K562 (cell line): ENCODE results near the gene APOBEC3G. TPM values are rescaled to one million over a fixed set of nuclear protein-coding genes. Genes with fewer than 3 reads are reported as not detected.

Source experiments
- ATAC-seq: fragments of 200-7000 bp; cut with Tn5 transposase; 3 replicates; pipeline ENCODE4 v1.9.1; 2020; ENCODE audit warnings: moderate library complexity
- BruUV-seq: library from RNA; stranded (reverse); fragments of 400-500 nt; replicated peaks from 2 replicates; lab custom pipeline; 2021; lab: Mats Ljungman, UMichigan
- CTCF ChIA-PET: fragments of 300-600 bp; formaldehyde crosslinking; extraction: SDS; loops from one replicate; lab custom pipeline; 2021; ENCODE audit warnings: low intra/inter-chr PET ratio; lab: Yijun Ruan, JAX
- POLR2A ChIA-PET: fragments of 300-600, 350-650 bp; sonication (Branson Sonifier 250); formaldehyde crosslinking; extraction: SDS; loops from one replicate; lab custom pipeline; 2021; ENCODE audit warnings: antibody characterized with exemption, inconsistent platforms; lab: Yijun Ruan, JAX
- DNase-seq, 4 experiments: peaks; one replicate each; pipeline versions ENCODE4 v3.0.0 to v3.0.0-alpha.2; 2011 to 2018; ENCODE audit warnings: low spot score in 3 of 4, mixed read lengths in 3 of 4; ENCODE audit errors: extremely low read depth in 1 of 4
- FAIRE-seq: peaks from 2 replicates; lab custom pipeline; 2011; peaks lifted over from hg19 to GRCh38; lab: Jason Lieb, UNC
- H2AFZ ChIP-seq: 2 replicates; pipeline ENCODE4 v1.6.0; 2011; ENCODE audit warnings: low read depth, low read length, control low read depth, inconsistent platforms
- H3K27ac ChIP-seq: fragments of 200-600 bp; 3 replicates; pipeline ENCODE4 v1.8.0; 2011; ENCODE audit warnings: low read depth, mild to moderate bottlenecking, control low read depth, inconsistent platforms, low read length, moderate library complexity, mixed read lengths; ENCODE audit errors: extremely low read depth
- H3K27me3 ChIP-seq, 2 experiments: fragments of 300-600 bp in 1 of 2; 2 replicates in 1 of 2; 3 replicates in 1 of 2; pipeline versions ENCODE4 v1.6.0 to v1.8.0; 2011; ENCODE audit warnings: inconsistent platforms in 2 of 2, low read length in 2 of 2, mild to moderate bottlenecking in 1 of 2, mixed read lengths in 1 of 2, moderate library complexity in 1 of 2; ENCODE audit not compliant: control insufficient read depth in 2 of 2, insufficient read depth in 2 of 2
- H3K36me3 ChIP-seq: fragments of 300-600 bp; 3 replicates; pipeline ENCODE4 v1.8.0; 2011; ENCODE audit warnings: mild to moderate bottlenecking, low read length, inconsistent platforms; ENCODE audit not compliant: control insufficient read depth, insufficient read depth
- H3K4me1 ChIP-seq, 2 experiments: fragments of 200-600 bp in 1 of 2; replicated peaks in 1 of 2; 2 replicates in 1 of 2; 3 replicates in 1 of 2; pipeline versions ENCODE4 v1.5.1 to v1.8.0; 2011; ENCODE audit warnings: inconsistent platforms in 2 of 2, low read length in 2 of 2, mild to moderate bottlenecking in 1 of 2, mixed read lengths in 1 of 2, moderate library complexity in 1 of 2; ENCODE audit not compliant: control insufficient read depth in 2 of 2, insufficient read depth in 2 of 2
- H3K4me2 ChIP-seq: 2 replicates; pipeline ENCODE4 v1.6.1; 2011; ENCODE audit warnings: low read length, control low read depth, inconsistent platforms, mixed read lengths; ENCODE audit not compliant: insufficient read depth
- H3K4me3 ChIP-seq: fragments of 200-600 bp; sonication (generic), shearing (Covaris generic); 2 replicates; pipeline ENCODE4 v1.5.1; 2016; ENCODE audit warnings: control low read depth, inconsistent platforms
- H3K79me2 ChIP-seq: fragments of 200-600 bp; 3 replicates; pipeline ENCODE4 v1.8.0; 2011; ENCODE audit warnings: low read length, inconsistent platforms; ENCODE audit not compliant: control insufficient read depth, insufficient read depth
- H3K9ac ChIP-seq, 2 experiments: 2 replicates each; pipeline versions ENCODE4 v1.6.0 to v1.6.1; 2011; ENCODE audit warnings: low read depth in 2 of 2, low read length in 2 of 2, control low read depth in 1 of 2, inconsistent platforms in 1 of 2, mild to moderate bottlenecking in 1 of 2, mixed read lengths in 1 of 2; ENCODE audit not compliant: insufficient read depth in 1 of 2
- H3K9me1 ChIP-seq: one replicate; pipeline ENCODE4 v1.6.0; 2011; ENCODE audit warnings: inconsistent platforms, mild to moderate bottlenecking, low read length, moderate library complexity; ENCODE audit not compliant: control insufficient read depth, insufficient read depth
- H3K9me3 ChIP-seq: replicated peaks from 2 replicates; pipeline ENCODE4 v1.5.1; 2011; ENCODE audit warnings: low read depth, low read length, inconsistent platforms; ENCODE audit not compliant: control insufficient read depth, insufficient read depth
- H4K20me1 ChIP-seq: replicated peaks from 2 replicates; pipeline ENCODE4 v1.6.1; 2011; ENCODE audit warnings: low read length, inconsistent platforms, mixed read lengths; ENCODE audit not compliant: control insufficient read depth, insufficient read depth
- CBFB ChIP-seq: sonication (generic); formaldehyde crosslinking; IDR thresholded peaks from 2 replicates; pipeline ENCODE4 v1.4.0; 2020; ENCODE audit warnings: mild to moderate bottlenecking, missing genetic modification reagents
- CHD2 ChIP-seq: IDR thresholded peaks from 2 replicates; pipeline ENCODE4 v1.6.1; 2011; ENCODE audit warnings: low read depth, low read length
- MYNN ChIP-seq, 2 experiments: sonication (generic); formaldehyde crosslinking in 1 of 2; IDR thresholded peaks; 2 replicates each; pipeline versions ENCODE4 v1.5.0 to v1.6.1; 2016 to 2020; ENCODE audit warnings: antibody characterized with exemption in 1 of 2, missing genetic modification reagents in 1 of 2
- NRF1 ChIP-seq, 2 experiments: fragments of 450-650 bp; IDR thresholded peaks in 1 of 2; conservative IDR thresholded peaks in 1 of 2; 2 replicates each; pipeline ENCODE4 v1.6.1; 2014; ENCODE audit warnings: mild to moderate bottlenecking in 2 of 2
- SIN3A ChIP-seq, 2 experiments: fragments of 150-350 bp in 1 of 2; IDR thresholded peaks; 2 replicates each; pipeline ENCODE4 v1.6.1; 2011 to 2016; ENCODE audit warnings: borderline replicate concordance in 2 of 2, low read depth in 2 of 2, low read length in 2 of 2, mild to moderate bottlenecking in 2 of 2, moderate library complexity in 2 of 2; ENCODE audit not compliant: control insufficient read depth in 1 of 2
- ZNF212 ChIP-seq: fragments of 450-650 bp; formaldehyde crosslinking; IDR thresholded peaks from 2 replicates; pipeline ENCODE4 v1.4.0; 2020; ENCODE audit warnings: mild to moderate bottlenecking
- ZNF347 ChIP-seq: fragments of 450-650 bp; formaldehyde crosslinking; IDR thresholded peaks from 2 replicates; pipeline ENCODE4 v1.4.0; 2020; ENCODE audit warnings: low read depth, mild to moderate bottlenecking, moderate library complexity
- WGBS: fragments of 100-300 bp; shearing (Covaris generic); methylation state at CpG from one replicate; pipeline ENCODE4 v1.1.6; 2016; ENCODE audit warnings: low coverage, mixed read lengths; ENCODE audit not compliant: insufficient coverage; ENCODE audit errors: missing lambda C conversion rate; 5-methylcytosine and 5-hydroxymethylcytosine counted together
- in situ Hi-C: fragments of 300-500 bp; cut with MboI; formaldehyde crosslinking; loops from 4 replicates; pipeline ENCODE4 v1.15.0; 2018; ENCODE audit warnings: inconsistent platforms, mixed read lengths
- intact Hi-C: fragments of 100-400 bp; cut with micrococcal nuclease; formaldehyde crosslinking; loops from 2 replicates; pipeline ENCODE4 v1.14.2; 2022
- polyA plus RNA-seq, 8 experiments: library from polyadenylated mRNA; depleted of rRNA in 4 of 8; stranded (reverse) in 5 of 8; unstranded in 3 of 8; fragments of >200 nt; fragmentation: Nextera tagmentation in 2 of 8; fragmentation: Illumina TruSeq in 1 of 8; extraction: Ambion mirVana in 2 of 8; extraction: Trizol in 1 of 8; gene quantifications; 2 replicates each; pipeline versions ENCODE4 v1.2.1 to v1.2.3, GENCODE V29; 2011 to 2014; ENCODE audit warnings: inconsistent platforms in 1 of 8, missing spikeins in 1 of 8
- total RNA-seq, 7 experiments: library from RNA; depleted of rRNA in 6 of 7; stranded (reverse); fragments of >200 nt in 6 of 7; fragmentation: Illumina TruSeq in 2 of 7; extraction: Trizol in 2 of 7; gene quantifications; 2 replicates each; pipeline versions ENCODE4 v1.2.1 to v1.2.3, GENCODE V29; 2011 to 2021; ENCODE audit warnings: low replicate concordance in 1 of 7
- TF ChIP-seq, protein P1 (sequence below): fragments of 450-650 bp; formaldehyde crosslinking; IDR thresholded peaks from 2 replicates; pipeline ENCODE4 v1.4.0; 2020; ENCODE audit warnings: mild to moderate bottlenecking, moderate library complexity
- TF ChIP-seq, protein P2 (sequence below): fragments of 450-650 bp; IDR thresholded peaks from 2 replicates; pipeline ENCODE4 v1.6.1; 2018; ENCODE audit warnings: mild to moderate bottlenecking, low read depth; ENCODE audit not compliant: partially characterized antibody
- TF ChIP-seq, protein P3 (sequence below): fragments of 250-450 bp; sonication (Bioruptor Pico); IDR thresholded peaks from 2 replicates; pipeline ENCODE4 v1.4.0; 2020; ENCODE audit warnings: borderline replicate concordance
- TF ChIP-seq, protein P4 (sequence below): sonication (generic); formaldehyde crosslinking; IDR thresholded peaks from 2 replicates; pipeline ENCODE4 v1.8.0; 2023; ENCODE audit warnings: missing genetic modification reagents, mild to moderate bottlenecking, borderline replicate concordance

APOBEC3G gene
- total and polyA plus RNA-seq, 9 of the 15 experiments (the other 6 are each of a cell fraction or from before 2014, with no cell fraction given) = 5.2 to 20.8 (median 11.4) TPM

DNA sequence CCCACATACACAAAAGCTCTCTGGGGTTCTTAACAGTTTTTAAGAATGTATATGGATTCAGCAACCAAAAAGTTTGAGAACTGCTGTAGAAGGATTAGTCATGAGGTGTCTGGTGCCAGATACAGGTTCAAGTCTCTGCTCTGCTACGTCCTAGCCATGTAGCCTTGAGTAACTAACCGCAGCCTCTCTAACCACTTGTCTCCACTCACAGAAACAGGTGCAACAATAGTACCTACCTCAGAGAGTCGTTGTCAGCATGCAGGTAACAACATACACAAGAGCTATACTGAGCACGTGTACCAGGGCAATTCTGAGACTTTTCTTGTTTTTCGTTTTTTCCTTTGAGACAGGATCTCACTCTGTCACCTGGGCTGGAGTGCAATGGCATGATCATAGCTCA, 48.5 kb downstream of the APOBEC3G start:
- in situ Hi-C loops (no loop called here), intact Hi-C loops (no loop called here)
- no peaks in the 10 kb centered on the region for H4K20me1 ChIP-seq
- BruUV-seq = no TSS peak
- FAIRE-seq (no peak), DNase-seq (no peak), ATAC-seq (no peak)
- H3K4me1 ChIP-seq = peaks cover 0 to 2% of the 10 kb centered on the region in 2 experiments
- H3K79me2 ChIP-seq = no peaks in the 10 kb centered on the region
- POLR2A ChIA-PET = interaction anchor here (0.6 to 1.2 kb wide), 3 partner anchors 10 to 106 kb away, joined by 3 read pairs; no protein-coding TSS in a partner anchor
- CTCF ChIA-PET = no interaction called here
- WGBS = 35% methylated on average over 5 of the region's 5 CpGs
- no peak overlapping the region for H3K9ac ChIP-seq
- no peak overlapping the region for H3K27ac ChIP-seq
- H3K27me3 ChIP-seq = no peaks in the 10 kb centered on the region
- H3K36me3 ChIP-seq = no peaks in the 10 kb centered on the region
- no peak overlapping the region for H3K4me2 ChIP-seq
- no peak overlapping the region for H3K4me3 ChIP-seq
- H2AFZ ChIP-seq = no peak overlapping the region
- no peaks in the 10 kb centered on the region for H3K9me1 ChIP-seq
- H3K9me3 ChIP-seq = no peaks in the 10 kb centered on the region
- TF ChIP-seq CHD2 (no peak), ZNF347 (CRISPR knock-in tag) (no peak), SIN3A (IDR thresholded peaks at IDR 0.05; ENCODE audit: borderline replicate concordance in 2 of 2, control insufficient read depth in 1 of 2, low read depth in 2 of 2, low read length in 2 of 2) (no peak), NRF1 (conservative IDR thresholded peaks at IDR 0.05 in 1 of 2, IDR thresholded peaks at IDR 0.05 in 1 of 2) (no peak), MYNN (IDR thresholded peaks at IDR 0.05) (no peak), MYNN (CRISPR knock-in tag; IDR thresholded peaks at IDR 0.05) (no peak), ZNF212 (CRISPR knock-in tag) (no peak), CBFB (no peak)
- TF ChIP-seq, protein P1, sequence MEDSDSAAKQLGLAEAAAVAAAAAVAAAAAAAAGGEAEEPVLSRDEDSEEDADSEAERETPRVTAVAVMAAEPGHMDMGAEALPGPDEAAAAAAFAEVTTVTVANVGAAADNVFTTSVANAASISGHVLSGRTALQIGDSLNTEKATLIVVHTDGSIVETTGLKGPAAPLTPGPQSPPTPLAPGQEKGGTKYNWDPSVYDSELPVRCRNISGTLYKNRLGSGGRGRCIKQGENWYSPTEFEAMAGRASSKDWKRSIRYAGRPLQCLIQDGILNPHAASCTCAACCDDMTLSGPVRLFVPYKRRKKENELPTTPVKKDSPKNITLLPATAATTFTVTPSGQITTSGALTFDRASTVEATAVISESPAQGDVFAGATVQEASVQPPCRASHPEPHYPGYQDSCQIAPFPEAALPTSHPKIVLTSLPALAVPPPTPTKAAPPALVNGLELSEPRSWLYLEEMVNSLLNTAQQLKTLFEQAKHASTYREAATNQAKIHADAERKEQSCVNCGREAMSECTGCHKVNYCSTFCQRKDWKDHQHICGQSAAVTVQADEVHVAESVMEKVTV (CRISPR knock-in tag) = no peak
- TF ChIP-seq, protein P2, sequence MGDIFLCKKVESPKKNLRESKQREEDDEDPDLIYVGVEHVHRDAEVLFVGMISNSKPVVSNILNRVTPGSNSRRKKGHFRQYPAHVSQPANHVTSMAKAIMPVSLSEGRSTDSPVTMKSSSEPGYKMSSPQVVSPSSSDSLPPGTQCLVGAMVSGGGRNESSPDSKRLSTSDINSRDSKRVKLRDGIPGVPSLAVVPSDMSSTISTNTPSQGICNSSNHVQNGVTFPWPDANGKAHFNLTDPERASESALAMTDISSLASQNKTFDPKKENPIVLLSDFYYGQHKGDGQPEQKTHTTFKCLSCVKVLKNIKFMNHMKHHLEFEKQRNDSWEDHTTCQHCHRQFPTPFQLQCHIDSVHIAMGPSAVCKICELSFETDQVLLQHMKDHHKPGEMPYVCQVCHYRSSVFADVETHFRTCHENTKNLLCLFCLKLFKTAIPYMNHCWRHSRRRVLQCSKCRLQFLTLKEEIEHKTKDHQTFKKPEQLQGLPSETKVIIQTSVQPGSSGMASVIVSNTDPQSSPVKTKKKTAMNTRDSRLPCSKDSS = no peak
- TF ChIP-seq, protein P3, sequence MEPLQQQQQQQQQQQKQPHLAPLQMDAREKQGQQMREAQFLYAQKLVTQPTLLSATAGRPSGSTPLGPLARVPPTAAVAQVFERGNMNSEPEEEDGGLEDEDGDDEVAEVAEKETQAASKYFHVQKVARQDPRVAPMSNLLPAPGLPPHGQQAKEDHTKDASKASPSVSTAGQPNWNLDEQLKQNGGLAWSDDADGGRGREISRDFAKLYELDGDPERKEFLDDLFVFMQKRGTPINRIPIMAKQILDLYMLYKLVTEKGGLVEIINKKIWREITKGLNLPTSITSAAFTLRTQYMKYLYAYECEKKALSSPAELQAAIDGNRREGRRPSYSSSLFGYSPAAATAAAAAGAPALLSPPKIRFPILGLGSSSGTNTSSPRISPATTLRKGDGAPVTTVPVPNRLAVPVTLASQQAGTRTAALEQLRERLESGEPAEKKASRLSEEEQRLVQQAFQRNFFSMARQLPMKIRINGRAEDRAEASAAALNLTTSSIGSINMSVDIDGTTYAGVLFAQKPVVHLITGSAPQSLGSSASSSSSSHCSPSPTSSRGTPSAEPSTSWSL (CRISPR knock-in tag) = no peak
- TF ChIP-seq, protein P4, sequence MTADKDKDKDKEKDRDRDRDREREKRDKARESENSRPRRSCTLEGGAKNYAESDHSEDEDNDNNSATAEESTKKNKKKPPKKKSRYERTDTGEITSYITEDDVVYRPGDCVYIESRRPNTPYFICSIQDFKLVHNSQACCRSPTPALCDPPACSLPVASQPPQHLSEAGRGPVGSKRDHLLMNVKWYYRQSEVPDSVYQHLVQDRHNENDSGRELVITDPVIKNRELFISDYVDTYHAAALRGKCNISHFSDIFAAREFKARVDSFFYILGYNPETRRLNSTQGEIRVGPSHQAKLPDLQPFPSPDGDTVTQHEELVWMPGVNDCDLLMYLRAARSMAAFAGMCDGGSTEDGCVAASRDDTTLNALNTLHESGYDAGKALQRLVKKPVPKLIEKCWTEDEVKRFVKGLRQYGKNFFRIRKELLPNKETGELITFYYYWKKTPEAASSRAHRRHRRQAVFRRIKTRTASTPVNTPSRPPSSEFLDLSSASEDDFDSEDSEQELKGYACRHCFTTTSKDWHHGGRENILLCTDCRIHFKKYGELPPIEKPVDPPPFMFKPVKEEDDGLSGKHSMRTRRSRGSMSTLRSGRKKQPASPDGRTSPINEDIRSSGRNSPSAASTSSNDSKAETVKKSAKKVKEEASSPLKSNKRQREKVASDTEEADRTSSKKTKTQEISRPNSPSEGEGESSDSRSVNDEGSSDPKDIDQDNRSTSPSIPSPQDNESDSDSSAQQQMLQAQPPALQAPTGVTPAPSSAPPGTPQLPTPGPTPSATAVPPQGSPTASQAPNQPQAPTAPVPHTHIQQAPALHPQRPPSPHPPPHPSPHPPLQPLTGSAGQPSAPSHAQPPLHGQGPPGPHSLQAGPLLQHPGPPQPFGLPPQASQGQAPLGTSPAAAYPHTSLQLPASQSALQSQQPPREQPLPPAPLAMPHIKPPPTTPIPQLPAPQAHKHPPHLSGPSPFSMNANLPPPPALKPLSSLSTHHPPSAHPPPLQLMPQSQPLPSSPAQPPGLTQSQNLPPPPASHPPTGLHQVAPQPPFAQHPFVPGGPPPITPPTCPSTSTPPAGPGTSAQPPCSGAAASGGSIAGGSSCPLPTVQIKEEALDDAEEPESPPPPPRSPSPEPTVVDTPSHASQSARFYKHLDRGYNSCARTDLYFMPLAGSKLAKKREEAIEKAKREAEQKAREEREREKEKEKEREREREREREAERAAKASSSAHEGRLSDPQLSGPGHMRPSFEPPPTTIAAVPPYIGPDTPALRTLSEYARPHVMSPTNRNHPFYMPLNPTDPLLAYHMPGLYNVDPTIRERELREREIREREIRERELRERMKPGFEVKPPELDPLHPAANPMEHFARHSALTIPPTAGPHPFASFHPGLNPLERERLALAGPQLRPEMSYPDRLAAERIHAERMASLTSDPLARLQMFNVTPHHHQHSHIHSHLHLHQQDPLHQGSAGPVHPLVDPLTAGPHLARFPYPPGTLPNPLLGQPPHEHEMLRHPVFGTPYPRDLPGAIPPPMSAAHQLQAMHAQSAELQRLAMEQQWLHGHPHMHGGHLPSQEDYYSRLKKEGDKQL (CRISPR knock-in tag) = no peak
